Immature natural killer cell (primary cell): ENCODE data around the gene SEMA3G. TPM values are rescaled to one million over a fixed set of nuclear protein-coding genes. Genes with fewer than 3 reads are reported as not detected.

Experiments used
- DNase-seq, 3 donors: peaks; one replicate each; pipeline ENCODE4 v3.0.0; 2022; ENCODE audit warnings: mixed read lengths in 1 of 3
- H3K27ac Mint-ChIP-seq, 6 donors: one replicate each; pipeline ENCODE4 v1.8.0; 2020; ENCODE audit warnings: mixed read lengths in 6 of 6, mild to moderate bottlenecking in 5 of 6, inconsistent platforms in 4 of 6, moderate library complexity in 3 of 6
- H3K27me3 Mint-ChIP-seq, 3 donors: one replicate each; pipeline ENCODE4 v1.8.0; 2020 to 2021; ENCODE audit warnings: low read depth in 3 of 3, mild to moderate bottlenecking in 3 of 3, mixed read lengths in 3 of 3, moderate library complexity in 3 of 3, inconsistent platforms in 1 of 3
- H3K36me3 Mint-ChIP-seq, 3 donors: one replicate each; pipeline ENCODE4 v1.8.0; 2020; ENCODE audit warnings: mixed read lengths in 3 of 3, inconsistent platforms in 2 of 3, mild to moderate bottlenecking in 2 of 3
- H3K4me1 Mint-ChIP-seq, 2 donors: one replicate each; pipeline ENCODE4 v1.8.0; 2020; ENCODE audit warnings: inconsistent platforms in 2 of 2, mild to moderate bottlenecking in 2 of 2, mixed read lengths in 2 of 2, moderate library complexity in 1 of 2
- H3K4me3 Mint-ChIP-seq, 5 donors: one replicate each; pipeline ENCODE4 v1.8.0; 2020; ENCODE audit warnings: mild to moderate bottlenecking in 5 of 5, mixed read lengths in 5 of 5, inconsistent platforms in 3 of 5, moderate library complexity in 3 of 5
- H3K9me3 Mint-ChIP-seq, 6 donors: one replicate each; pipeline ENCODE4 v1.8.0; 2020; ENCODE audit warnings: mild to moderate bottlenecking in 6 of 6, mixed read lengths in 6 of 6, inconsistent platforms in 4 of 6, moderate library complexity in 3 of 6
- polyA plus RNA-seq, 3 donors: library from polyadenylated mRNA; unstranded; fragments of 300-500 nt; fragmentation: Illumina TruSeq; gene quantifications; one replicate each; pipeline ENCODE4 v1.2.3, GENCODE V29; 2021

Gene SEMA3G
- polyA plus RNA-seq, 3 donors from 2014 or later: not detected

- Mint-ChIP-seq H3K27me3 (peaks cover 0 to 13% (median 6%) of the 10 kb centered on the region in 3 donors), H3K27ac (no peak overlapping the region), H3K9me3 (no peaks in the 10 kb centered on the region), H3K4me3 (no peak overlapping the region), H3K36me3 (peaks cover 11 to 21% (median 15%) of the 10 kb centered on the region in 3 donors), H3K4me1 (no peaks in the 10 kb centered on the region)
- DNase-seq: no peak
Measured at GRCh38 chr3:52394751-52395502, 50.0 kb downstream of the SEMA3G start.

GRCh38 chr3:52393959-52394670 lies 50.8 kb downstream of the SEMA3G start:
- Mint-ChIP-seq H3K36me3 (peaks cover 11 to 21% (median 15%) of the 10 kb centered on the region in 3 donors), H3K4me1 (no peaks in the 10 kb centered on the region), H3K27ac (no peak overlapping the region), H3K27me3 (peaks cover 0 to 10% (median 6%) of the 10 kb centered on the region in 3 donors), H3K9me3 (no peaks in the 10 kb centered on the region), H3K4me3 (no peak overlapping the region)
- DNase-seq: no peak

GRCh38 chr3:52393131-52393807 lies 51.6 kb downstream of the SEMA3G start:
- peaks cover 11 to 21% (median 15%) of the 10 kb centered on the region in 3 donors for H3K36me3 Mint-ChIP-seq
- H3K4me3 Mint-ChIP-seq: no peak overlapping the region
- H3K4me1 Mint-ChIP-seq: no peaks in the 10 kb centered on the region
- H3K27ac Mint-ChIP-seq: no peak overlapping the region
- H3K27me3 Mint-ChIP-seq: peaks cover 0 to 6% (median 4%) of the 10 kb centered on the region in 3 donors
- no peak for DNase-seq
- no peaks in the 10 kb centered on the region for H3K9me3 Mint-ChIP-seq

- Mint-ChIP-seq H3K27ac (no peak overlapping the region), H3K9me3 (no peaks in the 10 kb centered on the region)
- no peak for DNase-seq
Measured at GRCh38 chr3:52392216-52392930, 52.5 kb downstream of the SEMA3G start.

GRCh38 chr3:52391096-52391495 lies 53.8 kb downstream of the SEMA3G start:
- Mint-ChIP-seq H3K27ac (no peak overlapping the region), H3K4me1 (no peaks in the 10 kb centered on the region), H3K36me3 (peaks cover 11 to 21% (median 15%) of the 10 kb centered on the region in 3 donors), H3K27me3 (peaks cover 0 to 6% (median 4%) of the 10 kb centered on the region in 3 donors), H3K9me3 (no peaks in the 10 kb centered on the region), H3K4me3 (no peak overlapping the region)
- no peak for DNase-seq

More at GRCh38 chr3:52392216-52392930, 52.5 kb downstream of the SEMA3G start:
- Mint-ChIP-seq H3K4me3 (no peak overlapping the region), H3K36me3 (peaks cover 11 to 21% (median 15%) of the 10 kb centered on the region in 3 donors), H3K27me3 (peaks cover 0 to 5% (median 4%) of the 10 kb centered on the region in 3 donors), H3K4me1 (no peaks in the 10 kb centered on the region)

- no peak overlapping the region for H3K27ac Mint-ChIP-seq
- no peak overlapping the region for H3K4me3 Mint-ChIP-seq
- peaks cover 11 to 21% (median 15%) of the 10 kb centered on the region in 3 donors for H3K36me3 Mint-ChIP-seq
- no peak for DNase-seq
- peaks cover 0 to 3% of the 10 kb centered on the region in 2 donors for H3K4me1 Mint-ChIP-seq
- H3K27me3 Mint-ChIP-seq: peaks cover 0 to 11% (median 4%) of the 10 kb centered on the region in 3 donors
- no peaks in the 10 kb centered on the region for H3K9me3 Mint-ChIP-seq
Measured at GRCh38 chr3:52388933-52389332, 56.0 kb downstream of the SEMA3G start.

- H3K27me3 Mint-ChIP-seq: peaks cover 0 to 12% (median 4%) of the 10 kb centered on the region in 3 donors
- peaks cover 0 to 3% of the 10 kb centered on the region in 2 donors for H3K4me1 Mint-ChIP-seq
- no peaks in the 10 kb centered on the region for H3K9me3 Mint-ChIP-seq
- H3K27ac Mint-ChIP-seq: no peak overlapping the region
- H3K36me3 Mint-ChIP-seq: peaks cover 11 to 20% (median 15%) of the 10 kb centered on the region in 3 donors
- DNase-seq: no peak
- H3K4me3 Mint-ChIP-seq: no peak overlapping the region
Measured at GRCh38 chr3:52388348-52388821, 56.5 kb downstream of the SEMA3G start.

GRCh38 chr3:52387481-52387880 lies 57.4 kb downstream of the SEMA3G start:
- Mint-ChIP-seq H3K27ac (peak overlapping the region in 1 of 6 donors; percentile 23), H3K27me3 (peaks cover 0 to 12% (median 4%) of the 10 kb centered on the region in 3 donors), H3K4me1 (peaks cover 3 to 5% of the 10 kb centered on the region in 2 donors), H3K36me3 (peaks cover 5 to 13% (median 8%) of the 10 kb centered on the region in 3 donors), H3K9me3 (no peaks in the 10 kb centered on the region), H3K4me3 (no peak overlapping the region)
- no peak for DNase-seq

GRCh38 chr3:52385157-52385556 lies 59.7 kb downstream of the SEMA3G start:
- H3K27me3 Mint-ChIP-seq: peaks cover 0 to 7% (median 0%) of the 10 kb centered on the region in 3 donors
- H3K4me1 Mint-ChIP-seq: peaks cover 3 to 5% of the 10 kb centered on the region in 2 donors
- H3K27ac Mint-ChIP-seq: no peak overlapping the region
- no peak for DNase-seq
- H3K9me3 Mint-ChIP-seq: no peaks in the 10 kb centered on the region
- no peak overlapping the region for H3K4me3 Mint-ChIP-seq
- peaks cover 0 to under 1% (median under 1%) of the 10 kb centered on the region in 3 donors for H3K36me3 Mint-ChIP-seq

- no peak overlapping the region for H3K27ac Mint-ChIP-seq
- no peak overlapping the region for H3K4me3 Mint-ChIP-seq
- no peak for DNase-seq
- H3K27me3 Mint-ChIP-seq: peaks cover 0 to 7% (median 0%) of the 10 kb centered on the region in 3 donors
- no peaks in the 10 kb centered on the region for H3K9me3 Mint-ChIP-seq
- H3K4me1 Mint-ChIP-seq: peaks cover 3 to 5% of the 10 kb centered on the region in 2 donors
- H3K36me3 Mint-ChIP-seq: no peaks in the 10 kb centered on the region
Measured at GRCh38 chr3:52384019-52384761, 60.7 kb downstream of the SEMA3G start.

GRCh38 chr3:52383446-52383845 lies 61.5 kb downstream of the SEMA3G start:
- DNase-seq: no peak
- Mint-ChIP-seq H3K4me3 (no peak overlapping the region), H3K27ac (no peak overlapping the region), H3K9me3 (no peaks in the 10 kb centered on the region), H3K27me3 (peaks cover 0 to 7% (median 0%) of the 10 kb centered on the region in 3 donors), H3K36me3 (no peaks in the 10 kb centered on the region), H3K4me1 (peaks cover 3 to 5% of the 10 kb centered on the region in 2 donors)
